ENCODE results near the gene DOP1B.

DNA sequence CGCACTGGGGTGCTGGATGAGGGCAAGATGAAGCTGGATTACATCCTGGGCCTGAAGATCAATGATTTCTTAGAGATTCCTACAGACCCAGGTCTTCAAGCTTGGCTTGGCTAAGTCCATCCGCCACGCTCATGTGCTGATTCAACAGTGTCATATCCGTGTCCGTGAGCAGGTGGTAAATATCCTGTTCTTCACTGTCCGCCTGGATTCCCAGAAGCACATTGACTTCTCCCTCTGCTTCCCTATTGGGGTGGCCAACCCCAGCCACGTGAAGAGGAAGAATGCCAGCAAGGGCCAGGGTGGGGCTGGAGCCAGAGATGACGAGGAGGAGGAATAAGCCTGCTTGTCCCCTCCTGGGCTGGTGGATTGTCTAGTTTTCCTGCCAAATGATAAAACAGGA lies 23.9 kb upstream of the DOP1B start:
- TF ChIP-seq POLR2A (IDR thresholded peaks at IDR 0.05) (no peak), CTCF (IDR thresholded peaks at IDR 0.05) (no peak), EP300 (IDR thresholded peaks at IDR 0.05) (no peak)
